D341Med (cell line): Measurements from ENCODE around the gene SORCS2.

ENCODE experiments used
- DNase-seq: peaks from one replicate; pipeline ENCODE4 v3.0.0; 2012; ENCODE audit warnings: low spot score

Gene SORCS2

GRCh38 chr4:7734651-7735260 is 542.4 kb downstream of the SORCS2 start:
- DNase-seq: no peak

DNA sequence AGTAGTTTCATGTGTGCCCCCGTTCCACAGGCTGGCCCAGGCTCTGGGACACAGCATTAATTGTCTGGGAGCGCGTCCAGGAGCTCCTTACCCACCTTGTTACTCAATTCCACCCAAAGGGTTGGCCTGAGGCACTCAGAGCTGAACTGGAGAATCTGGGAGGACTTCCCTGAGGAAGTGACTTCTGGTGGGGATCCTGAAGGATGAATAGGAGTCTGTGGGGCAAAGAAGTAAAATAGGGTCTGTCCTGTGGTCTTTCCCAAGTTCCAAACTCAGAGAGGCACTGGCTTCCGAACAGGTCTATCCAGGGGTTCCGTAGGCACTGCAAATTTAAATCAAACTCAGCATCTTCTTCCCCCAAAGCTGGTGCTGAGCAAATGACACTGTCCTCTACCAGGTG is 543.1 kb downstream of the SORCS2 start:
- no peak for DNase-seq

- DNase-seq: no peak
Observed at GRCh38 chr4:7735961-7736360, 543.6 kb downstream of the SORCS2 start.

DNA sequence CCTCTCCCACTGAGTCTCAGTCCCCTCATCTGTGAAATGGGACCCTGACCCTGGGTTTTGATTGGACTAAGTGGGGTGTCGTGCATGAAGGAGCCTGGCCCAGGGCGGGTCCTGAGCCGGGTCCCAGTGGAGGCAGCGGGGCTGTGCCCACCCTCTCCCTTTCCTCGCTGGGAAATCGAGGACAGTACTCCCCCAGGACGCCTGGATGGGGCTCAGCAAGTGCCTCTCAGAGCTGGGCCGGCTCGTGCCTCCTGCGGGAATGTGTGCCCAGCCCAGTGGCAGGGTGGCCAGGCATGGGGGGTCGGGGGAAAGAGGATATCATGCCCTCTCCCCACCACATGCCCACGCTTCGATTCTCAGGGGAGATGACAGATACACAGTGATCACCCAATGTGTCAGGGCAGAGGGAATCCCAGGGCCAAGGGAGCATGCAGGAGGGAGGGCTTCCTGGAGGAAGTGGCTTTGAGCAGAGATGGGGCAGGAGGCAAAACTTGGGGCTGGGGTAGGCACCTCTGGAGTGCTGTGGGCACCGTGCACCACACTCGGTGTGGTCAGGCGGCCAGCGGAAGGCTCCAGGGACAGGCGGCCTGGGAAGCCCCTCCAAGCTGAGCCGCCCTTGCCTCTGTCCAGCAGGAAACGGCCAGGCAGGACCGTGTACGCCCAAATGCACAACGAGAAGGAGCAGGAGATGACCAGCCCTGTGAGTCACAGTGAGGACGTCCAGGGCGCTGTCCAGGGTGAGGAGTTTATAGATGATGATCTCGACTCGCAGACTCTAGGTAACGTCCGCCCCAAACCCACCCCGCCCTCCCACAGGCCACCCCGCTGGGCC is 544.3 kb downstream of the SORCS2 start:
- no peak for DNase-seq

GRCh38 chr4:7737268-7737645 is 544.9 kb downstream of the SORCS2 start:
- DNase-seq: no peak

DNA sequence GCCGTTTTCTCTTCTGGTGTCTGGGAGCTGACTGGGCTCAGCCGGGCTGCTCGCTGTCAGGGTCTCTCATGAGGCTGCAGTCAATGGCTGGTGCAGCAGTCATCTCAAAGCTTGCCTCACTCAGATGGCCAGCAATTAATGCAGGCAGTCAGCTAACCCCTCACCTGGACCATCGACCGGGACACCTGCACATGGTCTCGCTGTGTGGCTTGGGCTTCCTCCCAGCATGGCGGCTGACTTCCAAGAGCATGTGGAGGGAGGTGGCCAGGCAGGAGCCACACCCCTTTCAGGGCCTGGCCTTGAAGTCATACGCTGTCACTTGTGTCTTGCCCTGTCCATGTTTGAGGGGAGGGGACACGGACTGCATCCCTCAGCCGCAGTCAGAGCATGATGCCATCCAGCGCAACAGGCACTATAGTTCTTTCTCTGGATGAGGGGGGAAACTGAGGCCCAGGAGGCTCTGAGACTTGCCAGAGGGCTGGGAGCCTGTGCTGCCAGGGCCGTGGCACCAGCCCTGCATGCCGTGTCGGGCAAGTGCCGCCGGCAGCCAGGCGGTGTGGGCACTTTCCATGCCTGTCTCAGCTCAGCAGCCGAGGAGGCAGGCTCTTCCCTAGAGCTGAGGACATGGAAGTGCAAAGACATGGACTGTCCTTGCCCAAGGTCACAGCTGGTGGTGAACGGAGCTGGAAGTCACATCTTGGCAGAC is 545.6 kb downstream of the SORCS2 start:
- no peak for DNase-seq

- no peak for DNase-seq
Observed at GRCh38 chr4:7738458-7739076, 546.2 kb downstream of the SORCS2 start.

DNA sequence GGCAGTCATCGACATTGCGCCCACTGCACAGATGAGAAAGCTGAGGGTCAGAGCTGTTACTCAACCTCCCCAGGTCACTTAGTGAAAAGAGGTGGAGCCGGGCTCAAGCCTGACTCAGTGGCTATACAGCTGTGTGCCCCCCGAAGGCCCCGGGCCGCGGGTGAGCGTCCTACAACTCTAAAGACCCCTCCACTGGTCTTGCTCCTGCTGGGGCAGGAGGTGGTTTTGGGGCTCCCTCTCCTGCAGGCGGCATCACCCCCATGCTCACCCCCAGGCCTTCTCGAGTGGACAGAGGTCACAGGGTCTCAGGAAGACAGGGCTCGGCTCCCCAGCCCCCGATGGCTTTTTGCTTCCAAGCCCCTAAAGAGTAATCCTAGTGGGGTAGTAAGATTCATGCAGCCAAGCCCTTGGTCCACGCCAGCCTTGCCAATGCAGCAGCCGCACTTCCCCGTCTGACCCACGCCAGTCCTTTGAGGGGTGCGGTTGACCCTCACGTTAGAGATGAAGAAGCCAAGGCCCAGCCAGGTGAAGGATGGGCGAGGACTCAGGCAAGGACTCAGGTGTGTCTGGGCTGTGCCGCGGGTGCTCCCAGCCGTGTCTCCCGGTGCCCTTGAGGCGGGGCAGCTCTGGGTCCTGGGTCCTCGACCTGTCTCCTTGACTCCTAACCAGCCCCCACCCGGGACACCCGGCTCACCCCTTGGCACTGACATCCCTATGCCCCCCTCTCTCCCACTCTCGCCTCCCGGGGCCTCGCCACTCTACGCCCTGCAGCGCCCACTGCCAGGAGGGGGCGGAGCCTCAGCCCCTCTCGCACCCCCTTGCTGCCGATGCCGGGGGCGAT is 547.0 kb downstream of the SORCS2 start:
- no peak for DNase-seq

DNA sequence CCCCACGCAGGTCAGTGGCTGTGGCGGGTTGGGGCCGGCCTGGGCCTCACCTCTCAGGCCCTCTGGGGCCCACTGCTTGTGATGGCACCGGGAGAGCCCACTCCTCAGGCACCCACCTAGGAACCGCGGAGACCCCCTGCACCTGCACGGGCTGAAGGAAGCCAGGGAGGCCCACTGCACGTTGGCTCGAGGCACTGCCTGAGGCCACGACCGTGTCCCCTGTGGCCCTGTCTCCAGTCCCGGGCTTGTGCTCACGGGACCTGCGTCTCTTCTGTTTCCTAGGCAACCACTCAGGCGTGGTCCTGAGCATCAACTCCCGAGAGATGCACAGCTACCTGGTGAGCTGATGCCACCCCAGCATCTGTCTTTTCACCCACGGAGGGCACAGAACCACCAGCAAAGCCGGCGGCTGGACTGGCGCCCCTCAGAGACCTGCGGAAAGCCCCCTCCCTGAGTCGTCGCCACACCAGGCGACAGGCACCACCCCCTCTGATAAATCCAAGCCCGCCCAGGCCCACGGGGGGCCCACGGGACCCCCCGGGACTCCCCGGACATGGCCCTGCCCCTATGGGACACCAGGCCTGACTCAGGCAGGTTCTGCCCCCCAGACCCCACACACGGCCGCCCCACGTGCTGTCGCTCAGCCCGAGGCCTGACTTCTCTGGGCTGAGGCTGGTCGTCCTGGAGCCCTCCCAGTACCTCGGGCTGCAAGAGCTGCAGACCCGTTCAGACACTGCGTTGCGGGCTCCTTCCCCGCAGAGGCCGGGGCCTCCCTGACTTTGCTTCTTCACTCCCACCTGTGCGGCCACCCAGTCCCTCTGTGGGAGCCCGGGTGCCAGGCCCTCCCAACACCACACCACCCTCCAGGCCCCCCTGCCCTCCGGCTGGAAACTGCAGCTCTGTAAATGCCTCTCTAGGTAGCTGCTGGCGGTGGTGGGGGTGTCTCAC is 547.9 kb downstream of the SORCS2 start:
- no peak for DNase-seq

DNA sequence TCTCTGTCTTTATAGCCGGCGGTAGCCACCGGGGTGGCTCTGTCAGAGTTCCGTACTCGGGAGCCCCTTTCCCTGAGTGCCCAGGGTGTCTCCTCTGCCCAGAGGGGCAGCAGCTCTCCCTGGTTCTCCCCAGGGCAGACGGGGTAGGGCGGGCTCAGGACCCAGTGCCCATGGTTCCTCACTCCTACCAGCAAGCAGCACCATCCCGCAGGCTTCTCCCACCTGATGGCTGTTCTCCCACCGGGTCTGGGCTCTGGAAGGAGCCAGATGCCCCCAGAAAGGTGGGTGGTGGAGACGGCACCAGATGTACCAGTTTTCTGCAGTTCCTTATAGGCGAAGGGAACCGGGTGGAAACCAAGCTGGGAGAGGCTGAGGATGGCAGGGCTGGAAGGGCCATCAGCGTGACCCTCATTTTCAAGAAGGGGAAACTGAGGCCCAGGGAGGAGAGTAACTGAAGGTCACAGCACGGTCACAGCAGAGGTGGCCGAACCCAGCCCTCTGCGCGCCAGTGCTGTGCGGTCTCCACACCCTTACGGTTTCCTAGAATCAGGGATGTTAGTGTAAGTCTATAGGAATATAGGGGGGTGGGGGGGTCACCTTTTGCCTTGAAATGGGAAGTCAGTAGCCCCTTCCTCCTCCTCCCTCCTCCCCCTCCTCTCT is 548.7 kb downstream of the SORCS2 start:
- DNase-seq: no peak

- no peak for DNase-seq
Observed at GRCh38 chr4:7741946-7742806, 549.8 kb downstream of the SORCS2 start.

GRCh38 chr4:7742807-7743280 is 550.5 kb downstream of the SORCS2 start:
- DNase-seq: no peak

DNA sequence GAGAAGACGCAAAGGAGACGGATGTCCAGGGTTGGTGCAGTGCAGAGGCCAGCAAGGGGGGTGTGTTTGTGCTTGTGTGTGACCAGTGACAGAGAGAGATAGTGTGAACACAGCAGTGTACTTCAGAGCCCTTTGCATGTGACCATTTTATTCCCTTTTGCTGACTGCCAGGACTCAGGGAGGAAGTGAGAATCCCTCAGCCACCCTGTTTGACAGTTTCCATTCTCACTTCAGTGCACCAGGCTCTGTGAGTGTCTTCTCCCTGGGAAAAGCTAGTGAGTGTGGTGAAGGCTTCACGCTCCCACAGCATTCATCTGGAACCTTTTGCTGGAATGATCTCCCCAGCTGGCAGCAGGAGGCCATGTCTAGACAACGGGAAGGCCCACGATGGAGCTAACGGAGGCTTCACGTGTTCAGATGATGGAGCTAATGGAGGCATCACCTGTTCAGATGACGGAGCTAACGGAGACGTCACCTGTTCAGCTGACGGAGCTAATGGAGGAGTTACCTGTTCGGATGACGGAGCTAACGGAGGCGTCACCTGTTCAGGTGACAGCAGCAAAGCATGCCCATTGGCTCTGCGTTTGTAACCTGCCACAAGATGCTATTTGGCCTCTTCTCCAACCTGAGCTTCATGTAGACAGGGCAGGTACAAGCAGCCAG is 551.9 kb downstream of the SORCS2 start:
- no peak for DNase-seq

DNA sequence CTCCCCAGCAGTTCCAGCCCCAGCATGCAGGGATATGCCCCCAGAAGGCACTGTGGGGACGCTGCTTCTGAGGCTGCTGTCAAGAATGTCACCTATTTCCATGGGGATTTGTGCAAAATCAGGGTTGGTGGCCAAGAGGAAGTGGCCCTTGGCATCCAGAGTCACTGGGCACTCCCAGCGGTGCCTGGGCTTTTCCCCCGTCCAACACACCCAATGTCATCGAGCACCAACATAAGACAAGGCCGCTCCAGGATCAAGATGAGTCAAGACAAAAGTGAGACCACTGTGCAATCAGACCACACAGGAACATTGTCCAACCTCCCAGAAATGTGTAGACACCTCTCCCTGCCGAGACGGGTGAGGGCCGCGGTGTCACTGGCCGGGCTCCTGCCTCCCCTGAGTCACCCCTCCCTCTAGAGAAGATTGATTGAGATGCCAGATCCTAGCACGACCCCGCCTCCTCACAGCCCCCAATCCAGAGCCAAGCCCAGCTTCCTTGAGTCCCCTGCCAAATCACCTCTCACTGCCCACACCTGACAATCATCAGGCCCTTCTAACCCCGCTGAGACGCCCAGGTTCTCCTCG is 553.1 kb downstream of the SORCS2 start:
- DNase-seq: no peak

DNA sequence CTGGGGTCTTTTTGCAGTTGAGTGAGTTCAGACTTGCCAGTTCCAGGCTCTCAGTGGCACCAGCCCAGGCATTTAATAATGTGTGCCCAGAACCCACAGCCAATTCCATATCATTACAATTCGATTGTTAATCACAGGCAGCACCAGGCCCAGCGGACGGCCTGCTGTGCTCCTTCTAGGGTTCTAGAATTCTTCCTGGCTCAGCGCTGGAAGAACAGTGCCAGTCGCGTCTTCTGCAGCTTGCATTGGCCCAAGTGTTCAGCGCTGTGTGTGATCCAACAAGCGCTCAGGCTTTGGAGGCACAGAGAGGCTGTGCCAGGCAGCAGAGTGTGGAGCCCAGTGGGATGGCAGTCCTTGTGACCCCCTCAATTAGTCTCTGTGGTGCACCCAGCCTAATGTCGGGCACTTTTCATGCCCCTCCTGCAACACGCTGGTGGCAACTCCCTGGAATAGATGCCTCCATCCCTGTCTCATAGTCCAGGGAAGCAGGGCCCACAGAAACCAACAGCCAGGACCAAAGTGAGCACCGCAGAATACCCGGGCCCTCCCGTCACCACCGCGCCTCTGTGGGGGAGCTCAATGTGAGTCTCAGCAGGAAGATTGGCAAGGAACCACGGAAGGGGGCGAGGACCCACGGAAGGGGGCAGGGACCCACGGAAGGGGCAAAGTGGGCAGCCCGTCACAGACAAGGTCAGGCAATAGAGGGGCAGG is 554.2 kb downstream of the SORCS2 start:
- DNase-seq: no peak

DNA sequence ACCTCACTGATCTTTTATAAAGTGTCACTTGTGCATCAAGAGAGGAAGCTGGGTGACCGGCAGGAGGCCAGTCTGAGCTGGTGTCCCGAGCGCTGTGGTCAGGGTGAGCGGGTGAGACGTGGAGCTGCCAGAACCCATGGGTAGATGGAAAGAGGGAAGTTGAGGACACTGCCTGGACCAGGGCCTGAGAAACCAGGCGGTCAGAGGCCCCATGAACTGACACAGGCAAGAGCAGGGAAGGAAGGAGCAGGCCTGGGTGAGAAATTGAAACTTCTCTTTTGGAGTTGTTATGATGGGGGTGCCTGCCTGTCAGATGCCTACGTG is 554.7 kb downstream of the SORCS2 start:
- no peak for DNase-seq

GRCh38 chr4:7747566-7747965 is 555.2 kb downstream of the SORCS2 start:
- DNase-seq: no peak

- no peak for DNase-seq
Observed at GRCh38 chr4:7750523-7750922, 558.2 kb downstream of the SORCS2 start.
